Right ventricle myocardium superior (tissue), 1 donor: ENCODE measurements around the gene C1orf115. TPM values are rescaled to one million over a fixed set of nuclear protein-coding genes. Genes with fewer than 3 reads are reported as not detected.
"Not testable (repeated sequence)": the region's sequence is repeated elsewhere in the genome, so short reads cannot be mapped to it uniquely, and the experiment has no call there.

Source experiments
- ATAC-seq: fragments of 200-7000 bp; cut with Tn5 transposase; one replicate; pipeline ENCODE4 v1.9.1; 2020; ENCODE audit warnings: mild to moderate bottlenecking; ENCODE audit not compliant: poor library complexity
- DNase-seq: peaks from one replicate; pipeline ENCODE4 v3.0.0-alpha.2; 2020
- intact Hi-C: fragments of 100-400 bp; cut with DNase I; formaldehyde crosslinking; loops from one replicate; pipeline ENCODE4 v1.11.2; 2022
- long read RNA-seq: library from polyadenylated mRNA; unstranded; transcript quantifications from one replicate; pipeline ENCODE4 v2.0.0, GENCODE V29; 2021
- total RNA-seq: library from RNA; stranded (reverse); fragmentation: NEBNext Ultra II Directional; extraction: Animal tissue kit (Norgen Biotek cat#: 25700); gene quantifications from one replicate; pipeline ENCODE4 v1.2.1, GENCODE V29; 2021
- donor health status: DM: no; HTN: yes; CAD: no; lungs with severe emphysema.

The C1orf115 gene, protein sequence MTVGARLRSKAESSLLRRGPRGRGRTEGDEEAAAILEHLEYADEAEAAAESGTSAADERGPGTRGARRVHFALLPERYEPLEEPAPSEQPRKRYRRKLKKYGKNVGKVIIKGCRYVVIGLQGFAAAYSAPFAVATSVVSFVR
- 21.0 TPM for total RNA-seq
- long read RNA-seq, transcript C1orf115-201 (2 exons, 3,413 nt) = major isoform, 121 of 133 reads
- long read RNA-seq, partial matches to known transcripts = 10 of 133 reads
- long read RNA-seq, other reads (novel, unspliced or antisense) = 2 of 133 reads

DNA sequence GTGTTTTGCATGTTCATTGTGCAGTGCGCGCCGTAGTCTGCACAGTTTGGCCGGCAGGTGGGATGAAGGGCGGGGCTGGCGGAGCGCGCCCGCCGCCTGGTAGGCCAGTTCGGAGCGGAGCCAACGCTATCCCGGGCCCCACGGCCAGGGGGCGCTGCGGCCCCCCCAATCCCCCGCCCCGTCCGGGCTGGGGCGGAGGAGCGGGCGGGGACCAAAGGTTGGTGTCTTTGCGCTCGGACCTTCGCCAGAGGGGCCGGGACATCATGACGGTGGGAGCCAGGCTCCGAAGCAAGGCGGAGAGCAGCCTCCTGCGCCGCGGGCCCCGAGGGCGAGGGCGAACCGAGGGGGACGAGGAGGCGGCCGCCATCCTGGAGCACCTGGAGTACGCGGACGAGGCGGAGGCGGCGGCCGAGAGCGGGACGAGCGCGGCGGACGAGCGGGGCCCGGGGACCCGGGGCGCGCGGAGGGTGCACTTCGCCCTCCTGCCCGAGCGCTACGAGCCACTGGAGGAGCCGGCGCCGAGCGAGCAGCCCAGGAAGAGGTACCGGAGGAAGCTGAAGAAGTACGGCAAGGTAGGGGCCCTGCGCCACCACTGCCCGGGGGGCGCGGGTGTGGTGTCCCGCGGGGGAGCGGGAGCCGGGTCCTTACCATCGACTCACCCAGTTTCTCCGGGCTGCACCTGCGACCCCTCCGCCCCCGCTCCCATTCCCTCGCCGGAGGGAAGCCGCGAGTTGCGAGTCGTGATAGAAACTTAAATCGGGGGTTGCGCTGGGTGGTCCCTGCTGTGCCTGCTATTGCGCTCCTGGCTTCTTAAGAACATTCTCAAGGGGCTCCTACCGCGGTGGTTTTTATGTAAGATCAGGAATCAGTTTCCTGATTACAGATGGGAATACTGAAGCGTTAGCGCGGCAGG is at the start of gene C1orf115:
Gene C1orf115, plus strand, starts transcription at position 224 of the 913 bp plus-strand sequence. Its CDS starts 40 bp downstream, at position 264.
- DNase-seq (peak; percentile 88), ATAC-seq (peak; percentile 98)
- intact Hi-C loops = loop anchor here (2.0 kb wide), 1 partner anchor 42 kb away; no protein-coding TSS in a partner anchor

DNA sequence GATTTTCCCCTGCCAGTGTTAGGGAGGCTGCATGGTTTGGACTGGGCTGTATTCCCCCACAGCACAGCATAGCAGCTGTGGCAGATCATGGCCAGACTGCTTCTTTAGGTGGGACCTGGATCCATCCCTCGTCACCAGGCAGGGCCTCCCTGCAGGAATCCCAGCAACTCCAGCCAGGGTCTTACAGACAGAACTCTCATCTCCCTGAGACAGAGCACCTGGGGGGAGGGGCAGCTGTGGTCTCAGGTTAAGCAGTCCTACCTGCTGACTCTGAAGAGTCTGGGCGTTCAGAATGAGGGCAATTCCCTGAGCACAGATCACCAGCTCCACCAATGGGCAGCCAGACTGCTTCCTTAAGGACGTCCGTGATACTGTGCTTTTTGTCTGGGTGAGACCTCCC is 47.9 kb upstream of the C1orf115 start:
- DNase-seq (no peak), ATAC-seq (no peak)
- intact Hi-C loops = no loop called here

DNA sequence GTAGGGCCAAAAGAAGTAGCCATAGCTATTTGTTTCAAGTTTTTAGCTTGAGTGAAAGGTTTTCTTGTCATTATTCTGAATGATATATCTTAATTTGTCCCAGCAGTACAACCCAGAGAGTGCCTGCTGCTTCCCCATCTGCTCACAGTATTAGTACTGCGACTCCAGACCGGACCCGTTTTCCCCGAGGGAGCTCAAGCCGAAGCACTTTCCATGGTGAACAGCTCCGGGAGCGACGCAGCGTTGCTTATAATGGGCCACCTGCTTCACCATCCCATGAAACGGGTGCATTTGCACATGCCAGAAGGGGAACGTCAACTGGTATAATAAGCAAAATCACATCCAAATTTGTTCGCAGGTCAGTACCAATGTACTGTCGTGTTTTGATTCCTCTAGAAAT is 37.2 kb upstream of the C1orf115 start:
- DNase-seq = no peak
- intact Hi-C loops = no loop called here
- no peak for ATAC-seq

DNA sequence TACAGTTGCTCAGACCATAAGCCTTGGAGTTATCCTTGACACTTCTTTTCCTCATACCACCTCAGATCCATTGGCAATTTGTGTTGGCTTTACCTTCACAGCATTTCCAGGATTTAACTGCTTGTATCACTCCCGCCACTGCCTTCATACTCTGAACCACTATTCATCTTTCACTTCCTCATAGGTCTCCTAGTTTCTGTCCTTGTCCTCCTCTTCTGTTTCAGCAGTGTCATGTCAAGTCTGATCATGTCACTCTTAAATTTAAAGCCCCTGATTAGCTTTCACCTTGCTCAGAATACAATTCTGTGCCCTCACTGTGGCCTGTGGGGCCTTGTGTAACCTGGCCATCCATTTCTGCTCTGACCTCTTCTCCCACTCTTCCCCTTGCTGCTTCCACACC is 34.7 kb upstream of the C1orf115 start:
- ATAC-seq (no peak), DNase-seq (no peak)
- intact Hi-C loops = no loop called here

DNA sequence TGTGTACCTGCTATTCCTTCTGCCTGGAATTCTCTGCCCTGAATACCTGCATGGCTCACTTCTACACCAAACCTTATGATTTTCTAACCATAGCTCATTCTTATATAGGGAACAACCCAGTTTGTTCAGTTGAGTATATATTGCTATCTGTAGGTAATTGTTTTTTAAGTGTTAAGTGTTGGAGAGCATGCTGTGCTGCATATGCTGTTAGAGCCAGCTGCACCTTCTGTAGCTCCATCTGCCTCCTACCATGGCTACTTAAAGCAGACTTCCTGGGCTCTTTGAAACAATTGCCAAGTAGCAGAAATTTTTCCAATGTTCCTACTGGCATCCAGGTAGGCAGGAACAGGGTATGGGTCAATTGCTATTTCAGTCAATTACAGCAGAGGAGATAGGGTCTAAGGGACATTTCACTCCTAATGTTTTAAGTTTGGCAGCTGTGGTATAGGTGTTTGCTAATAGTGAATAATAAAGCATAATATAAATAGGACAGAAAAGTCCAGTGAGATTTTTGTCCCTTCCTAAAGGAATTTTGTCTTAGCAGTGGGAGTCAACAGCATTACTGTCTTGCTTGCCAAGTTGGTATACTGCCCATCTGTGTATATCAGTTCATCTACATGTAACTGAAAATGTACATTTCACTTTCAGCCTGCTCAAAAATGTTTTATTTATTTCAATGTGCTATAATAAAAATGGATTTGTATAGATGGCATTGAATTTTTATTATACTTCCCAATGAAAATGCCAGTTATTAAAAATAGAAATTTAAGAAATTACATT is 34.0 kb upstream of the C1orf115 start:
- intact Hi-C loops = no loop called here
- DNase-seq (no peak), ATAC-seq (no peak)

DNA sequence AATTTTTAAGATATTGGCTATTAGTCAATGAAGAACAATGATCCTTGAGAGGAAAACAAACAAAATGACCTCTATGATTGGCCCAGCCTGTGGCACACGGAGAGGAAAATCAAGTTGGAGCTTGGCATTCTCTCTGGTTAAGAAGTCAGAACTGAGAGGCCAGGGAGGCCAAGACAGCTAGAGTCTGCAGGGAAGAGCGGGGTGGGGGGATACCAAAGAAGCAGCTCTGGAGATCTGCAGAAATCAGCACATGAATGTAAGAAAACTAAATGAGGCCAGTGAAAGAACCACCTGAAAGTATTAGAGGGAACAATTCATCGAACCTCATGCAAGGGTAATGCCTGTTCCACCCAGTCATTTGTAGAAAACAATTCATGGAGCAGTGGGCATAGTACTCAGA is 23.8 kb upstream of the C1orf115 start:
- no peak for DNase-seq
- intact Hi-C loops = no loop called here

DNA sequence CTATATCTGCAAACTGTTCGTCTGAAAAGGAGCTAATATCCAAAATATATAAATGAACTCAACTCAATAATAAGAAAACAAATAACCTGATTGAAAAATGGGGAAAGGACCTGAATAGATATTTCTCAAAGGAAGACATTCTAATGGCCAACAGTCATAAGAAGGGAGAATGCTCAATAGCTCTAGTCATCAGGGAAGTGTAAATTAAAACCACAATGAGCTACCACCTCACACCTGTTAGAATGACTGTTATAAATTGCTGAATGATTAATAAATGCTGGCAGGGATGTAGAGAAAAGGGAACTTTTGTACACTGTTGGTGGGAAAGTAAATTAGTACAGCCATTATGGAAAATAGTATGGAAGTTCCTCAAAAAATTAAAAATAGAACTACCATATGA is 21.2 kb upstream of the C1orf115 start:
- intact Hi-C loops = no loop called here
- ATAC-seq (no peak), DNase-seq (no peak)

More for the DNA sequence above, 23.8 kb upstream of the C1orf115 start:
- ATAC-seq = no peak

DNA sequence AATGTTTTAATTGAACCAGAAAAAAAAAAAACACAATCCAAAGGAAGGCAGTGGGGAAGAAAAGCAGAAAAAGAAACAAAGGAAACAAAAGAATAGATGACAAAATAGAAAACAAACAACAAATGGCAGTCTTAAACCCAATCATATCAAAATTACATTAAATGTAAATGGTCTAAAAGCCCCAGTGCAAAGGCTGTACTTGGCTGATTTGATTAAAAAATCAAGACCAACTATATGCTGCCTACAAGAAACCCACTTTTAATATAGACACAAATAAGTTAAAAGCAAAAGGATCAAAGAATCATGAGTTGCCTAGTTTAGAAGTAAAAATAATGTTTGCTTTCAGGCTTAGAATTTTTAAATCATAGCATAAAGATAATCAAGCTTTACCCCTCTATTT is 19.8 kb upstream of the C1orf115 start:
- ATAC-seq (no peak), DNase-seq (no peak)
- intact Hi-C loops = no loop called here

DNA sequence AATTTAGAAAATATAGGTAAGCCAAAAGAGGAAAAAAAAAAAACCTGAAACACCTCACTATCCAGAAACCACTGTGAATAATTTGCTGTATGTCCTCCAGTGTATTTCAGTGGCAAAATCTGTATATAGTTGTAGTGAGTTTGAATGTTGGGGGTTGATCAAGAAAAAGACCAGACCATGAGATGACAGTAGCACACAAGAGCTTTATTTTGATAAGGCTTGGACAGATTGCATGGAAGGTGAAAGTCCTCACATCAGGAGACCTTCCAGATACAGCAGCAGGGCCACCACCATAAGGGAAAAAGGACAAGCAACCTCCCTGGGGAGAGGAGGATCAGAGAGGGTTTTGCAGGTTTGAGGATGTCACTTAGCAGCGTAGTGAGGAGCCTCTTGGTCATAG is 16.2 kb upstream of the C1orf115 start:
- DNase-seq (no peak), ATAC-seq (peak; percentile 84)
- intact Hi-C loops = no loop called here

DNA sequence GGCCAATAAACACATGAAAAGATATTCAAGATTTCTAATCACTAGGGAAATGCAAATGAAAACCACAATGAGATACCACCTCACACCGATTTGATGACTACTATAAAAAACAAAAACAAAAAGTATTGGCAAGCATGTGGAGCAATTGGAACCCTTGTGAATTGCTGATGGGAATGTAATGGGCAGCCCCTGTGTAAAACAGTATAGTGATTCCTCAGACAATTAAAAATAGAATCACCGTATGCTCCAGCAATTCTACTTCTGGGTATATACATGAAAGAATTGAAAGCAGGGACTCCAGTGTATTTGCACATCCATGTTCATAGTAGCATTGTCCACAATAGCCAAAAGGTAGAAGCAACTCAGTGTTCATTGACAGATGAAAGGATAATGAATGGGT is 12.9 kb upstream of the C1orf115 start:
- DNase-seq = no peak
- ATAC-seq = no peak
- intact Hi-C loops = no loop called here

DNA sequence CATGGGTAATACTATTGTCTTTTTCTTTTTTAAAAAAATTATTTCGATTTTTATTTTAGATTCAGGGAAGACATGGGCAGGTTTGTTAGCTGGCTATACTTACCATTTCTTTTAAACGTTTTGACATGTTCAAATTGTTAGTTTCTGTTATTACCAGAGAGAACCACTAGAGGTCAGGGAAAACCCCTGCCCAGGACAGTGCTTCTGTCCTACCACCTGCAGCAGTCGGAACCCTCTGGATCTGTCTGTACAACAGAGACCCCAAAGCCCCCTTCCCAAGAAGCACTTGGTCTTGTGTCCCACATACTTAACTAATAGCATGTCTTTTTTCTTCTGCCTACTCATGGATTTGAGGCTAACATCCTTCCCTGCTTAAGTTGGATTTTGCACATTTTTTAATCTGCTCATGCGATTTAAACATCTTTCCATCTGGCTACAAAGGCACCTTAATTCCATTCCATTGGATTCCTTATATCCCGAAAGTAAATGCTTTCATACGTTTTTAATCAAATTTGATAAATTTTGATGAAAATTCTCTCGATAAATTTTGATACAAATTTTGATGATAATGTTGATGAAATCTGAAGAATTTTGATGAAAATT is 10.0 kb upstream of the C1orf115 start:
- ATAC-seq (peak; percentile 87), DNase-seq (no peak)
- intact Hi-C loops = loop anchor here (5.0 kb wide), 1 partner anchor 97 kb away; no protein-coding TSS in a partner anchor

DNA sequence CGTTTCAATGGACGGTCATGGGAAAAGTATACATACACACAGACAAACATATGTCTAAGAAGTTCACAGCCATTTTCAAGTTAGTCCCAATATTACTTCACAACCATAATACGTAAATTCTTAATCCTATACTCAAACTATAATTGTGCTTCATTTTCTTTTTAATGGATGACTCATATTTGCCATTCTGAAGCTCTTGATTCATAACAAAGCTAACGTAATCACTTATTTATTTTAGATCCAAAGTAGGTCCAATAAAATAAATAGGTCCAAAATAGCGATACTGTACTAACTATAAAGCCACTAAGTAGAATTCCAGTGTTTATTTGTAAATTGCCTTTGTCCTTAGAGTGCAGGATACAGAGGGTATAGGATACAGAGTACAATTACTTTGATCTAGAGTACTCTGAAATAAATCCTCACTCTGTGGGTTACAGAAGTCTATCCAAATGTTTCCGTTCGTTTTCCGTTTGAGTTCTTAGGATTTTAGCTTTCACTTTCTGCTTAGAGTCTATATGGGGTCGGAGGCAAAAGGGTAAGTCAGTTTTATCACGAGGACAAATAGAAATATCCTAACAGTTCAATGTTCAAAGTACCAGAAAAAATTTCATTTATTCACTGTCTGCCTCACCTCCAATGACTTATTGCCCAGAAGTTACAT is 8.8 kb upstream of the C1orf115 start:
- intact Hi-C loops = loop anchor here (5.0 kb wide), 1 partner anchor 96 kb away; no protein-coding TSS in a partner anchor
- no peak for DNase-seq
- ATAC-seq = no peak

DNA sequence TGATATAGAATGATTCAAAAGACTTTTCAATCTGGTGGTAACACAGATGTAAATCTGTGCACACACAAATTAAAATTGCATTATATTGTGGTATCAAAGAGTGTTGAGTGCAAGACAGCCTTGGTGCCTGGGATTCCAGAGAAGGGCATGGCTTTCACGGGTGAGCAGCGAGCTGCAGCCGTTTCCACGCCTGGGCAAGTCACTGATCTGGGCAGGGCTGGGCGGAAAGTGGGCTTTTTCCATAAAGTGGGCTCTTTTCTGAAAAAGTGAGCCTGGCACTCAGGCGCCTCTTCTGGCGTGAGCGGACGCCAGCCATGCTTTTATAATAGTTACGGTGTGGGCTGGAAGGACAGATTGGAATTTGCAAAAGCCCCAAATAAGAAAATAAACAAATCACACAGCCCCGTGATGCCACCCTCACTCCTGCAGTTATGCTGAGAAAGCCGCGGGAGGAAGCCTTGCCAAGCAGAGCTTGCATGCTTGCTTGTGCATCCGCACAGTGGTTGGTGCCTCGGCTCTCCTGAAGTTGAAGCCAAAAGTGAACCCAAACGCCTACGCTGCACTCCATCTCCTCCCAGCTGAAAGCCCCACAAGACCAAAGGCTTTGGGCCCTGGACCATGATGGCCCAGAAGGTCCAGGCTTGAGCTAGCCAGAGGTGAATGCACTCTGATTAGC is 7.1 kb upstream of the C1orf115 start:
- intact Hi-C loops = loop anchor here (5.0 kb wide), 1 partner anchor 94 kb away; no protein-coding TSS in a partner anchor
- DNase-seq (no peak), ATAC-seq (no peak)

DNA sequence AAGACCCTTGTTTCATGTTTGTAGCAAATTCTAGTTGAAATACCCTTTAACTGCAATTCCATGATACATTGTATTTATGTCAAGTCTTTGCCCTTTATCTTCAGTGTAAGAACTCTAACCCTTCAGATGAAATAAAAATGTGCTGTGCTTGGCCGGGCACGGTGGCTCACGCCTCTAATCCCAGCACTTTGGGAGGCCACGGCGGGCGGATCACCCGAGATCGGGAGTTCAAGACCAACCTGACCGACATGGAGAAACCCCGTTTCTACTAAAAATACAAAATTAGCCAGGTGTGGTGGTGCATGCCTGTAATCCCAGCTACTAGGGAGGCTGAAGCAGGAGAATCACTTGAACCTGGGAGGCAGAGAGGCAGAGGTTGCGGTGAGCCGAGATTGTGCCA is 6.4 kb upstream of the C1orf115 start:
- intact Hi-C loops = loop anchor here (5.0 kb wide), 1 partner anchor 94 kb away; no protein-coding TSS in a partner anchor
- DNase-seq, ATAC-seq: not testable (repeated sequence)

DNA sequence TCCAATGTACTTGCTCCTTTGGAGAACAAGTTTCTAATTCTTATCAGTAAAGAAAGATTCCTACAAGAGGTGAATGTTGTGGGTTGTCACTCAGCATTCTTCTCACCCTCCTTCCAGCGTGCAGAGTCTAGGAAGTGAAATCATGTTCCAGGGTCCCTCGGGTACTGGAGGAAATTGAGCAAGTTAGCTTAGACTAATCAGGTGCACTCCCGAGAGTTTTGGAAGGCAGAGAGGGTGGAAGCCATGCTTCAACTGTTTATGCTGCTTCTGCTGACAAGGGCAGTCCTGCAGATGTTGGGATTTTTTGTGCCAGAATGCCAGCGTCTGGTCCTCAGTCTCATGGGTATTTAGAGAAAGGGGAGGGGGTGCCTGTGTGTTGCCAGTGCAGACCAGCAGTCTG is 5.3 kb upstream of the C1orf115 start:
- intact Hi-C loops = loop anchor here (5.0 kb wide), 1 partner anchor 92 kb away; no protein-coding TSS in a partner anchor
- no peak for DNase-seq
- ATAC-seq = no peak

DNA sequence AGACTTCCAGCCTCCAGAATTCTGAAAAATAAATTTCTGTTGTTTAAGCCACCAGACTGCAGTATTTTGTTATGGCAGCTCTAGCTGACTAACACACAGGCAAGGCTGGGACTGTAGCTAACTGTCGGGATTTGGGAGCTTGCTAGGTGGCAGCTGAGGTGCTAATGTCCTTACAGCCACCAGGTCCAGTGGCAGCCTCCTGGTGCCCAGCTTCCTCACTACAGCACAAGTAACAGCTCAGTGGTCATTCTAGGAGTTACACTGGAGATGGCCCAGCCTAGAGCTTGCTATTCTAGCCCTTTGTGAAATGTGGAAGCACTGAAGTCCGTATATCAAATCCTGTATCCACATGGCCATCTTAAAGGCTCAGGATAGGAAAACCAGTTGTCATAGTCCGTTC is 4.3 kb upstream of the C1orf115 start:
- DNase-seq (no peak), ATAC-seq (no peak)
- intact Hi-C loops = no loop called here

DNA sequence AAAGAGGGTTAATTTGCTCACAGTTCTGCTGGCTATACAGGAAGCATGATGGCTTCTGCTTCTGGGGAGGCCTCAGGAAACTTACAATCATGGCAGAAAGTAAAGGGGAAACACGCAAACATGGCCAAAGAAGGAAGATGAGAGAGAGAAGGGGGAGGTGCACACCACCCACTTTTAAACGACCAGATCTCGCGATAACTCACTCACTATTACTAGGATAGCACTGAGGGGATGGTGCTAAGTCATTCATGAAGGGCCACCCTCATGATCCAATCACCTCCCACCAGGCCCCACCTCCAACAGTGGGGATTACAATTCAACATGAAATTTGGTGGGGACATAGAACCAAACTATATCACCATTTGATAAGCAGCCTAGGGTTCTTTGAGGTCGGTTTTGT is 2.4 kb upstream of the C1orf115 start:
- DNase-seq (no peak), ATAC-seq (no peak)
- intact Hi-C loops = no loop called here
